B cell (primary cell): ENCODE measurements around the gene GRID1. TPM values are rescaled to one million over a fixed set of nuclear protein-coding genes. Genes with fewer than 3 reads are reported as not detected.

Experiments
- ATAC-seq: fragments of 200-7000 bp; cut with Tn5 transposase; one replicate; pipeline ENCODE4 v1.10.0; 2021; ENCODE audit warnings: low read depth, mild to moderate bottlenecking, moderate number of reproducible peaks, moderate library complexity
- CTCF ChIA-PET: fragments of 350-600 bp; sonication (Branson Sonifier 250); formaldehyde crosslinking; loops from one replicate; lab custom pipeline; 2021; ENCODE audit warnings: antibody characterized with exemption, inconsistent platforms; lab: Charles Lee
- POLR2A ChIA-PET: fragments of 350-600 bp; sonication (Branson Sonifier 250); formaldehyde crosslinking; loops from one replicate; lab custom pipeline; 2021; ENCODE audit warnings: antibody characterized with exemption; lab: Charles Lee
- DNase-seq: peaks from one replicate; pipeline ENCODE4 v3.0.0; 2013
- H2AFZ ChIP-seq: 2 replicates; pipeline ENCODE4 v1.6.1; 2012; ENCODE audit warnings: mild to moderate bottlenecking, low read depth, low read length; ENCODE audit not compliant: insufficient read depth, poor library complexity, severe bottlenecking
- H3K27ac ChIP-seq, 2 donors: 1 replicate in 1 of 2; 2 replicates in 1 of 2; pipeline ENCODE4 v1.5.1; 2012 to 2013; ENCODE audit warnings: low read length in 2 of 2, mild to moderate bottlenecking in 2 of 2, moderate library complexity in 1 of 2
- H3K27me3 ChIP-seq, 4 experiments: fragments of 200-600 bp in 1 of 4; sonication (generic) in 1 of 4; replicated peaks in 1 of 4; 1 replicate in 2 of 4; 2 replicates in 2 of 4; pipeline versions ENCODE4 v1.6.1 to v1.7.0; 2013 to 2016; ENCODE audit warnings: low read length in 3 of 4, mild to moderate bottlenecking in 2 of 4, mixed read lengths in 1 of 4, moderate library complexity in 1 of 4; ENCODE audit not compliant: insufficient read depth in 4 of 4, control insufficient read depth in 3 of 4; ENCODE audit errors: control extremely low read depth in 1 of 4
- H3K36me3 ChIP-seq, 2 experiments: replicated peaks in 1 of 2; 1 replicate in 1 of 2; 2 replicates in 1 of 2; pipeline versions ENCODE4 v1.6.1 to v1.7.1; 2013; ENCODE audit warnings: low read length in 1 of 2; ENCODE audit not compliant: insufficient read depth in 2 of 2, control insufficient read depth in 1 of 2; ENCODE audit errors: control extremely low read depth in 1 of 2, extremely low read depth in 1 of 2
- H3K4me1 ChIP-seq, 2 donors: fragments of 200-600 bp in 1 of 2; sonication (generic) in 1 of 2; 1 replicate in 1 of 2; 2 replicates in 1 of 2; pipeline versions ENCODE4 v1.5.1 to v1.6.1; 2013 to 2017; ENCODE audit warnings: low read length in 2 of 2; ENCODE audit not compliant: control insufficient read depth in 2 of 2, insufficient read depth in 2 of 2
- H3K4me2 ChIP-seq: replicated peaks from 2 replicates; pipeline ENCODE3; 2012; ENCODE audit warnings: mild to moderate bottlenecking, low read depth, low read length; ENCODE audit not compliant: poor library complexity, severe bottlenecking
- H3K4me3 ChIP-seq, 5 experiments: fragments of 200-600 bp in 1 of 5; sonication (generic) in 1 of 5; 1 replicate in 3 of 5; 2 replicates in 2 of 5; pipeline versions ENCODE4 v1.5.1 to v1.7.0; 2011 to 2016; ENCODE audit warnings: low read length in 4 of 5, mild to moderate bottlenecking in 4 of 5, low read depth in 2 of 5, control low read depth in 1 of 5, moderate library complexity in 1 of 5; ENCODE audit not compliant: insufficient read depth in 1 of 5; ENCODE audit errors: control extremely low read depth in 1 of 5, extremely low read depth in 1 of 5
- H3K79me2 ChIP-seq: fragments of 200-600 bp; sonication (generic); one replicate; pipeline ENCODE4 v1.6.0; 2016; ENCODE audit warnings: low read length; ENCODE audit not compliant: control insufficient read depth, insufficient read depth
- H3K9ac ChIP-seq: fragments of 200-600 bp; sonication (generic); 2 replicates; pipeline ENCODE4 v1.6.1; 2017; ENCODE audit warnings: mild to moderate bottlenecking, low read length, moderate library complexity
- H3K9me3 ChIP-seq, 3 donors: one replicate each; pipeline versions ENCODE4 v1.6.1 to v1.7.1; 2013; ENCODE audit warnings: low read length in 2 of 3; ENCODE audit not compliant: control insufficient read depth in 2 of 3, insufficient read depth in 1 of 3; ENCODE audit errors: control extremely low read depth in 1 of 3
- H4K20me1 ChIP-seq: 2 replicates; pipeline ENCODE4 v1.6.0; 2012; ENCODE audit warnings: mild to moderate bottlenecking, low read length; ENCODE audit not compliant: insufficient read depth, control insufficient read depth, poor library complexity, severe bottlenecking
- H3K27ac Mint-ChIP-seq: one replicate; pipeline ENCODE4 v1.8.0; 2021; ENCODE audit warnings: mixed read lengths
- H3K27me3 Mint-ChIP-seq: one replicate; pipeline ENCODE4 v1.8.0; 2021; ENCODE audit warnings: mixed read lengths
- H3K4me1 Mint-ChIP-seq: one replicate; pipeline ENCODE4 v1.8.0; 2021; ENCODE audit warnings: mixed read lengths
- H3K4me3 Mint-ChIP-seq: one replicate; pipeline ENCODE4 v1.8.0; 2021; ENCODE audit warnings: mixed read lengths
- H3K9me3 Mint-ChIP-seq: one replicate; pipeline ENCODE4 v1.8.0; 2022; ENCODE audit warnings: mixed read lengths; ENCODE audit not compliant: insufficient read depth
- CTCF ChIP-seq: fragments of 200-600 bp; IDR thresholded peaks from one replicate; pipeline ENCODE4 v1.8.0; 2022; ENCODE audit warnings: antibody characterized with exemption, mild to moderate bottlenecking
- EZH2 ChIP-seq: IDR thresholded peaks from 2 replicates; pipeline ENCODE4 v1.6.1; 2012; ENCODE audit warnings: borderline replicate concordance, low read depth, mild to moderate bottlenecking, moderate library complexity, low read length; ENCODE audit not compliant: insufficient read depth, poor library complexity, severe bottlenecking
- WGBS: methylation state at CpG from one replicate; pipeline ENCODE4 v1.1.5; 2013; ENCODE audit warnings: missing lambda C conversion rate; ENCODE audit not compliant: insufficient coverage; 5-methylcytosine and 5-hydroxymethylcytosine counted together
- intact Hi-C: fragments of 100-400 bp; cut with micrococcal nuclease; formaldehyde crosslinking; loops from one replicate; pipeline ENCODE4 v1.10.0; 2022
- polyA plus RNA-seq: library from polyadenylated mRNA; depleted of rRNA; stranded (reverse); fragments of >200 nt; gene quantifications from 2 replicates; pipeline ENCODE4 v1.2.3, GENCODE V29; 2012
- total RNA-seq, 2 donors: library from RNA; stranded (reverse); fragments of 120-200 nt in 1 of 2; gene quantifications; 1 replicate in 1 of 2; 2 replicates in 1 of 2; pipeline versions ENCODE4 v1.2.3 to v1.2.4, GENCODE V29; 2013 to 2022

GRID1 gene
- total and polyA plus RNA-seq, 2 donors (not counting 1 experiment from before 2014, with no cell fraction given): not detected

GRCh38 chr10:86209726-86210125 is 156.9 kb downstream of the GRID1 start:
- H3K4me2 ChIP-seq: no peak overlapping the region
- no peak for ATAC-seq
- intact Hi-C loops: no loop called here

GRCh38 chr10:86207226-86207625 is 159.4 kb downstream of the GRID1 start:
- Mint-ChIP-seq H3K27me3 (peaks cover 6% of the 10 kb centered on the region), H3K4me1 (no peaks in the 10 kb centered on the region), H3K9me3 (no peaks in the 10 kb centered on the region), H3K27ac (no peak overlapping the region), H3K4me3 (no peak overlapping the region)
- ChIA-PET CTCF (interaction anchor here (0.7 kb wide), 1 partner anchor 61 kb away, joined by 4 read pairs; no protein-coding TSS in a partner anchor), POLR2A (no interaction called here)
- H3K27ac ChIP-seq: no peak overlapping the region
- intact Hi-C loops: no loop called here
- H2AFZ ChIP-seq: no peak overlapping the region
- no peaks in the 10 kb centered on the region for H3K79me2 ChIP-seq
- 84% methylated on average over 5 of the region's 12 CpGs for WGBS
- no peak overlapping the region for H3K4me3 ChIP-seq
- H3K27me3 ChIP-seq: no peaks in the 10 kb centered on the region
- H4K20me1 ChIP-seq: no peaks in the 10 kb centered on the region
- DNase-seq (no peak), ATAC-seq (no peak)
- H3K4me1 ChIP-seq: no peaks in the 10 kb centered on the region
- H3K9me3 ChIP-seq: peaks cover 0 to 16% (median 0%) of the 10 kb centered on the region in 3 donors
- H3K4me2 ChIP-seq: no peak overlapping the region
- H3K36me3 ChIP-seq: no peaks in the 10 kb centered on the region
- H3K9ac ChIP-seq: no peak overlapping the region
- no peak for TF ChIP-seq CTCF
- no peak for TF ChIP-seq EZH2

More at GRCh38 chr10:86209726-86210125, 156.9 kb downstream of the GRID1 start:
- no peaks in the 10 kb centered on the region for H3K27me3 ChIP-seq
- no peaks in the 10 kb centered on the region for H3K4me1 ChIP-seq
- no peak overlapping the region for H3K27ac ChIP-seq
- H3K4me3 ChIP-seq: no peak overlapping the region
- peaks cover 0 to 2% (median 0%) of the 10 kb centered on the region in 3 donors for H3K9me3 ChIP-seq
- WGBS: 100% methylated on average over 1 of the region's 1 CpG
- DNase-seq: no peak
- Mint-ChIP-seq H3K4me1 (no peaks in the 10 kb centered on the region), H3K4me3 (no peak overlapping the region), H3K27ac (no peak overlapping the region), H3K9me3 (no peaks in the 10 kb centered on the region), H3K27me3 (no peaks in the 10 kb centered on the region)
- TF ChIP-seq EZH2 (no peak), CTCF (no peak)
- POLR2A ChIA-PET: no interaction called here
- H3K79me2 ChIP-seq: no peaks in the 10 kb centered on the region
- H2AFZ ChIP-seq: no peak overlapping the region
- H3K9ac ChIP-seq: no peak overlapping the region
- no peaks in the 10 kb centered on the region for H4K20me1 ChIP-seq
- H3K36me3 ChIP-seq: no peaks in the 10 kb centered on the region
- CTCF ChIA-PET: no interaction called here
